HepG2 (cell line): ENCODE measurements around the gene NUDT1.

Experiments used
- ATF2 ChIP-seq: sonication (generic); formaldehyde crosslinking; IDR thresholded peaks from 2 replicates; pipeline ENCODE4 v1.4.0; 2020; ENCODE audit warnings: missing genetic modification reagents
- BRD4 ChIP-seq: sonication (generic); formaldehyde crosslinking; IDR thresholded peaks from 2 replicates; pipeline ENCODE4 v1.4.0; 2020; ENCODE audit warnings: missing genetic modification reagents
- CAMTA2 ChIP-seq: sonication (generic); formaldehyde crosslinking; IDR thresholded peaks from 2 replicates; pipeline ENCODE4 v1.4.0; 2020; ENCODE audit warnings: mild to moderate bottlenecking, missing genetic modification reagents, borderline replicate concordance
- EEA1 ChIP-seq: sonication (generic); formaldehyde crosslinking; IDR thresholded peaks from 2 replicates; pipeline ENCODE4 v1.5.1; 2020; ENCODE audit warnings: mild to moderate bottlenecking, missing genetic modification reagents, borderline replicate concordance
- FOXK1 ChIP-seq: sonication (generic); formaldehyde crosslinking; IDR thresholded peaks from 2 replicates; pipeline ENCODE4 v1.4.0; 2020; ENCODE audit warnings: low read depth, missing genetic modification reagents, borderline replicate concordance
- HMGA1 ChIP-seq: sonication (generic); formaldehyde crosslinking; conservative IDR thresholded peaks from 2 replicates; pipeline ENCODE4 v1.4.0; 2020; ENCODE audit warnings: missing genetic modification reagents
- JUN ChIP-seq: sonication (generic); formaldehyde crosslinking; IDR thresholded peaks from 2 replicates; pipeline ENCODE4 v1.4.0; 2020; ENCODE audit warnings: mild to moderate bottlenecking, missing genetic modification reagents
- JUND ChIP-seq: sonication (generic); formaldehyde crosslinking; IDR thresholded peaks from 2 replicates; pipeline ENCODE4 v1.8.0; 2022; ENCODE audit warnings: mild to moderate bottlenecking, missing genetic modification reagents
- KLF9 ChIP-seq: IDR thresholded peaks from 2 replicates; pipeline ENCODE4 v1.6.1; 2016; ENCODE audit warnings: low read depth
- ZNF501 ChIP-seq: sonication (generic); formaldehyde crosslinking; IDR thresholded peaks from 2 replicates; pipeline ENCODE4 v1.5.1; 2020; ENCODE audit warnings: mild to moderate bottlenecking, moderate library complexity, missing genetic modification reagents
- TF ChIP-seq, protein P1 (sequence below): sonication (generic); formaldehyde crosslinking; IDR thresholded peaks from 2 replicates; pipeline ENCODE4 v1.4.0; 2020; ENCODE audit warnings: missing genetic modification reagents

GRCh38 chr7:2258661-2259365 lies 16.8 kb downstream of the NUDT1 start:
- TF ChIP-seq, protein P1, sequence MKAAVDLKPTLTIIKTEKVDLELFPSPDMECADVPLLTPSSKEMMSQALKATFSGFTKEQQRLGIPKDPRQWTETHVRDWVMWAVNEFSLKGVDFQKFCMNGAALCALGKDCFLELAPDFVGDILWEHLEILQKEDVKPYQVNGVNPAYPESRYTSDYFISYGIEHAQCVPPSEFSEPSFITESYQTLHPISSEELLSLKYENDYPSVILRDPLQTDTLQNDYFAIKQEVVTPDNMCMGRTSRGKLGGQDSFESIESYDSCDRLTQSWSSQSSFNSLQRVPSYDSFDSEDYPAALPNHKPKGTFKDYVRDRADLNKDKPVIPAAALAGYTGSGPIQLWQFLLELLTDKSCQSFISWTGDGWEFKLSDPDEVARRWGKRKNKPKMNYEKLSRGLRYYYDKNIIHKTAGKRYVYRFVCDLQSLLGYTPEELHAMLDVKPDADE (CRISPR knock-in tag), result no peak
- TF ChIP-seq EEA1 (CRISPR knock-in tag) (no peak), BRD4 (CRISPR knock-in tag) (no peak), CAMTA2 (CRISPR knock-in tag) (no peak), JUND (CRISPR knock-in tag) (no peak), HMGA1 (CRISPR knock-in tag) (no peak), ATF2 (no peak), FOXK1 (CRISPR knock-in tag) (no peak), ZNF501 (CRISPR knock-in tag) (no peak), JUN (CRISPR knock-in tag) (no peak), KLF9 (CRISPR knock-in tag) (no peak)
